MM.1S (cell line): Measurements from ENCODE around the gene ABTB2.

Experiments
- CTCF ChIP-seq: fragments of 300-600 bp; sonication (generic); IDR thresholded peaks from 2 replicates; pipeline ENCODE4 v1.5.1; 2016; ENCODE audit warnings: antibody characterized with exemption, low read length, mixed read lengths
- EZH2 ChIP-seq: fragments of 300-600 bp; sonication (generic); optimal IDR thresholded peaks from 2 replicates; pipeline ENCODE3; 2017; ENCODE audit warnings: low read depth, mild to moderate bottlenecking, antibody characterized with exemption, low read length, mixed read lengths
- EZH2phosphoT487 ChIP-seq: fragments of 300-600 bp; sonication (generic); IDR thresholded peaks from 2 replicates; pipeline ENCODE4 v1.6.1; 2018; ENCODE audit warnings: antibody characterized with exemption, low read length

- TF ChIP-seq CTCF (no peak), EZH2 (no peak), EZH2phosphoT487 (no peak)
These were observed 42.4 kb downstream of the ABTB2 start for GRCh38 chr11:34315394-34315793.
